DOHH2 (cell line): ENCODE measurements around the gene KIF1A.
"Not testable (repeated sequence)": the region's sequence is repeated elsewhere in the genome, so short reads cannot be mapped to it uniquely, and the experiment has no call there.

Experiments used
- H3F3A ChIP-seq: fragments of 200-600 bp; sonication (generic), shearing (Covaris generic); 2 replicates; pipeline ENCODE4 v1.6.0; 2016; ENCODE audit warnings: antibody characterized with exemption, mild to moderate bottlenecking; ENCODE audit not compliant: control insufficient read depth, insufficient read depth
- H3K27ac ChIP-seq: fragments of 200-600 bp; sonication (generic); 2 replicates; pipeline ENCODE4 v1.5.1; 2014; ENCODE audit warnings: low read depth, mild to moderate bottlenecking, low read length, moderate library complexity
- H3K27me3 ChIP-seq: fragments of 200-600 bp; sonication (generic); 2 replicates; pipeline ENCODE4 v1.6.1; 2014; ENCODE audit warnings: mild to moderate bottlenecking, low read length, mixed read lengths; ENCODE audit not compliant: control insufficient read depth
- H3K36me3 ChIP-seq: fragments of 200-600 bp; sonication (generic); 2 replicates; pipeline ENCODE4 v1.6.1; 2014; ENCODE audit warnings: mild to moderate bottlenecking, low read length, moderate library complexity, mixed read lengths; ENCODE audit not compliant: control insufficient read depth
- H3K4me1 ChIP-seq: fragments of 200-600 bp; sonication (generic); 2 replicates; pipeline ENCODE4 v1.6.1; 2014; ENCODE audit warnings: mild to moderate bottlenecking, low read length, mixed read lengths; ENCODE audit not compliant: control insufficient read depth
- H3K4me2 ChIP-seq: fragments of 200-600 bp; sonication (generic); 2 replicates; pipeline ENCODE4 v1.6.0; 2014; ENCODE audit warnings: mild to moderate bottlenecking, low read length, moderate library complexity
- H3K4me3 ChIP-seq: fragments of 200-600 bp; sonication (generic); 2 replicates; pipeline ENCODE4 v1.5.1; 2014; ENCODE audit warnings: mild to moderate bottlenecking, low read length, mixed read lengths
- H3K79me2 ChIP-seq: fragments of 200-600 bp; sonication (generic); 2 replicates; pipeline ENCODE4 v1.6.1; 2014; ENCODE audit warnings: mild to moderate bottlenecking, low read length, mixed read lengths; ENCODE audit not compliant: control insufficient read depth
- H3K9me2 ChIP-seq: fragments of 200-600 bp; sonication (generic); replicated peaks from 2 replicates; pipeline ENCODE4 v1.6.1; 2014; ENCODE audit warnings: mild to moderate bottlenecking, low read length, mixed read lengths; ENCODE audit not compliant: control insufficient read depth
- H3K9me3 ChIP-seq: fragments of 200-600 bp; sonication (generic); 2 replicates; pipeline ENCODE4 v1.6.1; 2014; ENCODE audit warnings: antibody characterized with exemption, low read length, mixed read lengths; ENCODE audit not compliant: control insufficient read depth, insufficient read depth
- H4K20me1 ChIP-seq: fragments of 200-600 bp; sonication (generic); 2 replicates; pipeline ENCODE4 v1.6.0; 2014; ENCODE audit warnings: low read depth, mild to moderate bottlenecking, antibody characterized with exemption, low read length, moderate library complexity; ENCODE audit not compliant: control insufficient read depth, insufficient read depth
- EZH2phosphoT487 ChIP-seq: fragments of 200-600 bp; sonication (generic); IDR thresholded peaks from 2 replicates; pipeline ENCODE4 v1.6.1; 2017; ENCODE audit warnings: borderline replicate concordance, mild to moderate bottlenecking, antibody characterized with exemption, low read length, moderate library complexity, mixed read lengths
- TF ChIP-seq, protein P1 (sequence below): fragments of 200-600 bp; sonication (generic); IDR thresholded peaks from one replicate; pipeline ENCODE4 v1.5.1; 2014; ENCODE audit warnings: antibody characterized with exemption, mild to moderate bottlenecking, low read depth, low read length; ENCODE audit not compliant: poor library complexity, severe bottlenecking

Gene KIF1A

GRCh38 chr2:240846873-240847595 lies 27.0 kb upstream of the KIF1A start:
- Histone ChIP-seq H3K4me3 (no peak overlapping the region), H3K27ac (no peak overlapping the region), H3F3A (no peaks in the 10 kb centered on the region), H3K4me1 (no peaks in the 10 kb centered on the region), H3K9me2 (no peaks in the 10 kb centered on the region), H3K27me3 (no peaks in the 10 kb centered on the region), H4K20me1 (no peaks in the 10 kb centered on the region), H3K79me2 (no peaks in the 10 kb centered on the region), H3K9me3 (no peaks in the 10 kb centered on the region), H3K36me3 (no peaks in the 10 kb centered on the region), H3K4me2 (no peak overlapping the region)
- TF ChIP-seq, protein P1, sequence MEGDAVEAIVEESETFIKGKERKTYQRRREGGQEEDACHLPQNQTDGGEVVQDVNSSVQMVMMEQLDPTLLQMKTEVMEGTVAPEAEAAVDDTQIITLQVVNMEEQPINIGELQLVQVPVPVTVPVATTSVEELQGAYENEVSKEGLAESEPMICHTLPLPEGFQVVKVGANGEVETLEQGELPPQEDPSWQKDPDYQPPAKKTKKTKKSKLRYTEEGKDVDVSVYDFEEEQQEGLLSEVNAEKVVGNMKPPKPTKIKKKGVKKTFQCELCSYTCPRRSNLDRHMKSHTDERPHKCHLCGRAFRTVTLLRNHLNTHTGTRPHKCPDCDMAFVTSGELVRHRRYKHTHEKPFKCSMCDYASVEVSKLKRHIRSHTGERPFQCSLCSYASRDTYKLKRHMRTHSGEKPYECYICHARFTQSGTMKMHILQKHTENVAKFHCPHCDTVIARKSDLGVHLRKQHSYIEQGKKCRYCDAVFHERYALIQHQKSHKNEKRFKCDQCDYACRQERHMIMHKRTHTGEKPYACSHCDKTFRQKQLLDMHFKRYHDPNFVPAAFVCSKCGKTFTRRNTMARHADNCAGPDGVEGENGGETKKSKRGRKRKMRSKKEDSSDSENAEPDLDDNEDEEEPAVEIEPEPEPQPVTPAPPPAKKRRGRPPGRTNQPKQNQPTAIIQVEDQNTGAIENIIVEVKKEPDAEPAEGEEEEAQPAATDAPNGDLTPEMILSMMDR, result no peak
- no peak for TF ChIP-seq EZH2phosphoT487

- not testable (repeated sequence) for H3K4me2 ChIP-seq, H3K79me2 ChIP-seq, H3K4me3 ChIP-seq, H3K9me2 ChIP-seq, H3K36me3 ChIP-seq, H3F3A ChIP-seq, H3K4me1 ChIP-seq, H3K27me3 ChIP-seq, H3K9me3 ChIP-seq, H3K27ac ChIP-seq, H4K20me1 ChIP-seq
These were observed 26.3 kb upstream of the KIF1A start for GRCh38 chr2:240846309-240846708.

DNA sequence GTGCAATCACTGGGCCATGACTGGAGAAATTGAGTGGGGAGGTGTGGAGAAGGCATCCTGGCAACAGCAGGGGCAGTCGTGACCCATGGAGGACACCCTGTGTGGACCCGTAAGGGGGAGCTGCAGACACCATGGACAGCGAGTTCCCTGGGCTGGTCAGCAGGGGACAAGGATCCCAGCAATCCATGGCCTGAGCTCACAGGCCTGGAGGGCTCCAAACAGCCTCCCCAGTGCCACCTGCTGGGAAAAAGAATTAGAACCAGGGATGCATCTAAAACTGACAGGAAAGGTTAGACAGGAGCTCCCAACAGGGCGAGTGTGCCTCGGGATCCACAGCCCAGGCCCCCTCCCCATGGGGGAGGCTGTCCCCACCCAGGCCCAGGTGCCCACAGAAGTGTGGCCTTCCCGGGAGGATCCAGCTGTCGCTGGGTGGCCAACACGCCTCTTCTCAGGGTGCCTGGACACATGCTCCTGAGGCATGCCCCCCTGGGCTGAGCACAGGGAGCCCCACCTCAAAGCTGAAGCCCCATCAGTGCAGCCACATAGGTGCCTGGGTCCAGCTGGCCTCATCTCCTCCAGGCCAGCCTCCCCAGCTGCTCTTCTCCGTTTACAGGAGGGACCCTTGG lies 20.5 kb upstream of the KIF1A start:
- no peak overlapping the region for H3K4me2 ChIP-seq
- H3K27me3 ChIP-seq, result no peaks in the 10 kb centered on the region
- H3F3A ChIP-seq, result no peaks in the 10 kb centered on the region
- H3K4me1 ChIP-seq, result no peaks in the 10 kb centered on the region
- no peaks in the 10 kb centered on the region for H4K20me1 ChIP-seq
- no peaks in the 10 kb centered on the region for H3K9me2 ChIP-seq
- no peaks in the 10 kb centered on the region for H3K9me3 ChIP-seq
- TF ChIP-seq, protein P1, result peak; percentile 29
- TF ChIP-seq EZH2phosphoT487, result no peak
- H3K36me3 ChIP-seq, result no peaks in the 10 kb centered on the region
- H3K79me2 ChIP-seq, result no peaks in the 10 kb centered on the region
- no peak overlapping the region for H3K27ac ChIP-seq
- H3K4me3 ChIP-seq, result no peak overlapping the region
